Activated naive CD4-positive, alpha-beta T cell treated with anti-CD3 and anti-CD28 coated beads for 36 hours (primary cell): ENCODE results near the gene CTNNA2. TPM values are rescaled to one million over a fixed set of nuclear protein-coding genes. Genes with fewer than 3 reads are reported as not detected.

Source experiments
- CTCF ChIA-PET: fragments of 350-600 bp; sonication (Branson Sonifier 250); formaldehyde crosslinking; loops from one replicate; lab custom pipeline; 2021; ENCODE audit warnings: antibody characterized with exemption; lab: Charles Lee
- DNase-seq: peaks from one replicate; pipeline ENCODE4 v3.0.0-alpha.2; 2020
- H3K27ac Mint-ChIP-seq: one replicate; pipeline ENCODE4 v1.8.0; 2021; ENCODE audit warnings: mild to moderate bottlenecking, mixed read lengths
- H3K27me3 Mint-ChIP-seq: one replicate; pipeline ENCODE4 v1.8.0; 2021; ENCODE audit warnings: low read depth, mixed read lengths
- H3K36me3 Mint-ChIP-seq: one replicate; pipeline ENCODE4 v1.8.0; 2021; ENCODE audit warnings: low read depth, mixed read lengths
- H3K4me1 Mint-ChIP-seq: one replicate; pipeline ENCODE4 v1.8.0; 2021; ENCODE audit warnings: low read depth, mixed read lengths
- H3K4me3 Mint-ChIP-seq: one replicate; pipeline ENCODE4 v1.8.0; 2021; ENCODE audit warnings: mild to moderate bottlenecking, moderate library complexity, mixed read lengths
- H3K9me3 Mint-ChIP-seq: one replicate; pipeline ENCODE4 v1.8.0; 2021; ENCODE audit warnings: mixed read lengths
- intact Hi-C: fragments of 100-400 bp; cut with micrococcal nuclease; formaldehyde crosslinking; loops from one replicate; pipeline ENCODE4 v1.15.1; 2023
- total RNA-seq, 2 experiments: library from RNA; stranded (reverse); gene quantifications; one replicate each; pipeline ENCODE4 v1.2.3, GENCODE V29; 2021

Gene CTNNA2
- total RNA-seq, 2 experiments from 2014 or later, result not detected

DNA sequence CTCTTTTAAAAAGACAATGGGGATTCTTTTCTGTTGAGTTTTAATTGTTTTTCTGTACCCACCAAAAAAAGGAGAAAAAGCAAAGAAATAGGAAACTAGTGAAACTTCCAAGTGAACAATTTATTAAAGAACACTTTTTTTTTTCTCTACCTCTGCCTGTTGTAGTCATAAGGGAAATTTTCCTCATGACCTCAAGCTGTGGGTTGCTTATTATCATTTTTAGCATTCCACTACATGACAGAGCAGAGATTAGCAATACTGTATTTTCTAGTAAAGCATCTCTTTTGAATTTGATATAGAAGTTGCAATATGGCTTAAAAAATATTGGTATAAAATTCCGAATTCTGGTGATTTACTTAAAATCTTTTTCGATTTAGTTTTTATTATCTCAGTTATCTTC lies 879.6 kb downstream of the CTNNA2 start:
- CTCF ChIA-PET, result no interaction called here
- peaks cover 10% of the 10 kb centered on the region for H3K9me3 Mint-ChIP-seq
- intact Hi-C loops, result no loop called here
- no peaks in the 10 kb centered on the region for H3K36me3 Mint-ChIP-seq
- H3K4me1 Mint-ChIP-seq, result no peaks in the 10 kb centered on the region
- H3K27me3 Mint-ChIP-seq, result no peaks in the 10 kb centered on the region
- no peak overlapping the region for H3K27ac Mint-ChIP-seq
- no peak for DNase-seq
- H3K4me3 Mint-ChIP-seq, result no peak overlapping the region

DNA sequence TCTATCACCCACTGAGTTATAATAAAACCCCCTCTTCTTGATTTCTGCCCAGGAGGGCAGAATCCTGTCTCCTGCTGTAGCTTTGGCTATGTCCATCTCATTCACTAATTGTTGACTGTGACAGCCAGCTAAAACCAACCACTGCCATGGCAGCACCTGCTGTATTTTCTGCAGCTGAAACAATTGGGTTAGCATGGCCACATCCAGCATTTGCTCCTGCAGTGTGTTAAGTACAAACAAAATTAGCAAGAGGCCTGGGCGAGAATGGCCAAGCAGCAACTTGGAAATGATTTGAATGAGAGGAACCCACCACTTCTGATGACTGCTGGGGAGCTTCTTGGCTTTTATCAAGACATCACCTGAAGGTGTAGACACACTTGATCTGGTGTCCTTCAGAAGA lies 881.1 kb downstream of the CTNNA2 start:
- Mint-ChIP-seq H3K27ac (no peak overlapping the region), H3K27me3 (no peaks in the 10 kb centered on the region), H3K36me3 (no peaks in the 10 kb centered on the region), H3K4me1 (no peaks in the 10 kb centered on the region), H3K4me3 (no peak overlapping the region), H3K9me3 (peaks cover 12% of the 10 kb centered on the region)
- CTCF ChIA-PET, result interaction anchor here (1.6 kb wide), 1 partner anchor 35 kb away, joined by 3 read pairs; no protein-coding TSS in a partner anchor
- no peak for DNase-seq
- intact Hi-C loops, result no loop called here

DNA sequence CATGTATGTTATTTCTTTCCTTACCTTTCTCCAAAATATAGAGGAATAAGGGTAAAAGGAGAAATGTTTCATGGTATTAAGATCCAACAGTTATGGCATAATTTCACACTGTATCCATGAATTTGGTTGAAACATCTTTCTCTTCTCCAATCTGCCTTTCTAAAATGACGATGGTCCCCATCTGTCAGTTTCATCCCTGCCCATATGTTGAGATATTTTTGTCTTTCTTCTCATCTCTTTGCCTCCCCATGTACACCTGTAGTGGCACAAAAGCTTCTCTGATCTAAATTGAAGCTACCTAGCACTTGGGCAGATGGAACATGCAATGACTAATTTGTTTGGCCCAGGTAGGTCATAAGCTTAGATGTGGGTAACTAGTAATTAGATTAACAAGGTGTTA lies 882.4 kb downstream of the CTNNA2 start:
- no peaks in the 10 kb centered on the region for H3K4me1 Mint-ChIP-seq
- no peak overlapping the region for H3K27ac Mint-ChIP-seq
- CTCF ChIA-PET, result interaction anchor here (1.6 kb wide), 1 partner anchor 33 kb away, joined by 3 read pairs; no protein-coding TSS in a partner anchor
- intact Hi-C loops, result no loop called here
- no peak overlapping the region for H3K4me3 Mint-ChIP-seq
- peaks cover 12% of the 10 kb centered on the region for H3K9me3 Mint-ChIP-seq
- no peak for DNase-seq
- no peaks in the 10 kb centered on the region for H3K27me3 Mint-ChIP-seq
- H3K36me3 Mint-ChIP-seq, result no peaks in the 10 kb centered on the region

DNA sequence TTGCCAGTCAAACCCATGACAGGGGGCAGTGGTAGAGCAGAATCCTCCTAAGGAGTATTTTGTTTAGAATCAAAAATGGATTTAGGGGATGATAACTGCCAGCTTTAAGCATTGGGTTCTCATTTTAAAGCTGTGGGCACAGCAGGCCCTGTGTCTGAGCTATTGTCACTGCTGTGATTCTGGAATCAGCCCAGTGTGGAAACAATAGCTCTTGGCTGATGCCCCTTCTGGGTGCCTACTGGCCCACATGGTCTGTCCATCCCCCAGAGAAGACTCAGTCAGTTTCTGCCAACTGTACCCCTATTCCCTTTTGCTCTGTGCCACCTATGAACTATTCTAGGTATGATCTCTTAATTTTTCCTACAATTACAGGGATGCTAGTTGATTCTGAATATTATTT lies 883.4 kb downstream of the CTNNA2 start:
- peaks cover 17% of the 10 kb centered on the region for H3K9me3 Mint-ChIP-seq
- CTCF ChIA-PET, result no interaction called here

DNA sequence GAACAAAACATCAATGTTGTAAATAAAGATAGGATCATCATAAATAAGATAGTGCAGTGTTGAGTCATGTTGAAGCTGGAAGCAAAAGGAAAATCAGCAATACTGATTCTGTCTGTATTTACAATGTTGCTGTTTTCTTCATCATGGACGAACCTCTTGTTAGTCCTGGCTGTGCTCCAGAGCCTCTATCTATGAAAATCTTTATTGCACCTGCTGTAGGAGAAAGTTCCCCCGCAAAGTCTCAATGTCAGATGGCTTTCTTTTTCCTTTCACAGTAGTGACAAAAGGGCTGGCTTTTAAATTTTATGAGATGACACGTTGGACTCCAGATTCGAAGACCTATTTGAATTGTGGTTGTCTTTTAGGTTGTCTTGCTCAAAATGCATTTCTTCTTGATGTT lies 890.2 kb downstream of the CTNNA2 start:
- intact Hi-C loops, result no loop called here
- Mint-ChIP-seq H3K4me1 (no peaks in the 10 kb centered on the region), H3K36me3 (peaks cover 2% of the 10 kb centered on the region), H3K9me3 (peaks cover 7% of the 10 kb centered on the region), H3K27ac (no peak overlapping the region), H3K4me3 (no peak overlapping the region), H3K27me3 (no peaks in the 10 kb centered on the region)
- CTCF ChIA-PET, result no interaction called here
- no peak for DNase-seq

More for the DNA sequence above, 883.4 kb downstream of the CTNNA2 start:
- Mint-ChIP-seq H3K27me3 (no peaks in the 10 kb centered on the region), H3K4me3 (no peak overlapping the region), H3K27ac (no peak overlapping the region), H3K4me1 (no peaks in the 10 kb centered on the region), H3K36me3 (no peaks in the 10 kb centered on the region)
- intact Hi-C loops, result no loop called here
- no peak for DNase-seq

DNA sequence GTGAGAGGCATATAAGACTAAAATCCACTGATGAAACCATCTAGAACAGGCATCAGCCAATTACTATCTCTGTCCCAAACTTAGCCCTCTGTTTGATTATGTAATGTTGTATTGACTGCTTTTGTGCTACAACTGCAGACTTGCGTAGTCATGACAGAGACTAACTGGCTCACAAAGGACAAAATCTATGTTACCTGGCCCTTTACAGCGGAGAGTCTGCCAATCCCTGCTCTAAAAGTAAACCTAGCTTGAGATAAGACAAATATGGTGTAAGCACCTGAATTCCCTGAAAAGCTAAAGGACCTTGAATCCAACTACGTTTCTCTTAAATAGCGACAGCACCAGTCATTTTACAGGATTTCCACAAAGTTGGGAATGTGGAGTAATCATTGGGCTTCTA lies 894.5 kb downstream of the CTNNA2 start:
- CTCF ChIA-PET, result no interaction called here

DNA sequence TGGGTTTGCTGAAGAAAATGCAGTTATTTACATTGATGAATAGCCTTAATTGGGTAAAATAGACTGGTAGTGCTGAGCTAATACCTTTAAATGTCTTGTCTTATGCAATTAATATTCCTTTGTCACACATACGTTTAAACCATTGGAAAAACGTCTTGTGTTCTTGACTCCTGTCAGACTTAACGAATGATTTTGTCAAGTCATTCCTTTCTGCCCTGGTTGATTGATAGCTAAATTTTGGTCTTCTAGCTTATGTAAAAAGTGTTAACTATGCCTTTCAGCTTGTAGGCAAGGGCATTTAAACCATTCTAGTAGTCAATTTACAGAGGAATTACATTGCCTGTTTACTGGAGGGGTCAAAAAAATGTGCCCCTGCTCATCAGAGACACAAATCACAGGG lies 897.5 kb downstream of the CTNNA2 start:
- Mint-ChIP-seq H3K36me3 (no peaks in the 10 kb centered on the region), H3K9me3 (peaks cover 12% of the 10 kb centered on the region), H3K4me3 (no peak overlapping the region), H3K27me3 (no peaks in the 10 kb centered on the region), H3K27ac (no peak overlapping the region), H3K4me1 (no peaks in the 10 kb centered on the region)
- CTCF ChIA-PET, result interaction anchor here (0.7 kb wide), 1 partner anchor 1236 kb away, joined by 3 read pairs; no protein-coding TSS in a partner anchor
- intact Hi-C loops, result no loop called here
- DNase-seq, result no peak

More for the DNA sequence above, 894.5 kb downstream of the CTNNA2 start:
- Mint-ChIP-seq H3K27me3 (no peaks in the 10 kb centered on the region), H3K9me3 (no peaks in the 10 kb centered on the region), H3K27ac (no peak overlapping the region), H3K4me1 (no peaks in the 10 kb centered on the region), H3K4me3 (no peak overlapping the region), H3K36me3 (peaks cover 2% of the 10 kb centered on the region)
- DNase-seq, result no peak
- intact Hi-C loops, result no loop called here

DNA sequence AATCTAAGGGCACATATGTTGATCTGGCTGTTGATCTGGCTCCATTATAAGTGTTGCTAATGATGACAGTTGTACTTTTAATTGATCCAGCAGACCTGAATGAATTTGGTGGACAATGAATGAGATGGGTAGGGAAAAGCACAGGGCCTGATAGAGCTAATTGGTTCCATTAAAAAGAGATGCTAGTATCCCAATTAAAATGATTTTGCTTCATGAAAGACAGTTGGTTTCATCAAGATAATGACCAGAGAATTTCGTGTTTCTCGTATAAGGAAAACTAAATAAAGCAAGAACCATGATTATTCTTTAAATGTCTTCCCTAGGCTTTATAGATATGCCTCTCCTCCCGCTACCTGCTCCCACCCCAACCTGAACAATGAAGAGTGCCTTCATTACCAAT lies 900.3 kb downstream of the CTNNA2 start:
- Mint-ChIP-seq H3K27me3 (no peaks in the 10 kb centered on the region), H3K9me3 (peaks cover 17% of the 10 kb centered on the region), H3K36me3 (no peaks in the 10 kb centered on the region), H3K4me3 (no peak overlapping the region), H3K4me1 (no peaks in the 10 kb centered on the region), H3K27ac (no peak overlapping the region)
- no peak for DNase-seq
- intact Hi-C loops, result no loop called here
- CTCF ChIA-PET, result no interaction called here

DNA sequence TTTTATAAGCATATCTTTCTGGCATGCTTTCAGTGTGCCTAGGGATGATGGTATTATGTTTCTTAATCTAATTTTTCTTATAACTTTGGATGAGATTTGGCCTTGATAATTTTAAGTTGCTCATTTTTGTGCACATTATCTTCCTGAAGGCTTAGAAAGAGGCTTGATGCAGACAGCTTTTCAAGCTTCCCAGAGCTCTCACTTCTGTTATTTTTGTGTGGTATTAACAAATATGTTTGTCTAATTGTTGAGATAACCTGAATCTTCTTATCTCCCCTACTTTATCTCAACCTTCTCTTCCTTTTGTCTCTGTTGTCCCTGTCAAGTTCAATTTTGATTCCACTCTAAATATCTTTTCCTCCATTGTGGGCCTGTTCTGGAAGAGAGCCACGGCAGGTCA lies 904.9 kb downstream of the CTNNA2 start:
- Mint-ChIP-seq H3K4me3 (no peak overlapping the region), H3K9me3 (peaks cover 19% of the 10 kb centered on the region), H3K4me1 (no peaks in the 10 kb centered on the region), H3K36me3 (no peaks in the 10 kb centered on the region), H3K27ac (no peak overlapping the region), H3K27me3 (no peaks in the 10 kb centered on the region)
- intact Hi-C loops, result no loop called here
- CTCF ChIA-PET, result no interaction called here
- DNase-seq, result no peak

DNA sequence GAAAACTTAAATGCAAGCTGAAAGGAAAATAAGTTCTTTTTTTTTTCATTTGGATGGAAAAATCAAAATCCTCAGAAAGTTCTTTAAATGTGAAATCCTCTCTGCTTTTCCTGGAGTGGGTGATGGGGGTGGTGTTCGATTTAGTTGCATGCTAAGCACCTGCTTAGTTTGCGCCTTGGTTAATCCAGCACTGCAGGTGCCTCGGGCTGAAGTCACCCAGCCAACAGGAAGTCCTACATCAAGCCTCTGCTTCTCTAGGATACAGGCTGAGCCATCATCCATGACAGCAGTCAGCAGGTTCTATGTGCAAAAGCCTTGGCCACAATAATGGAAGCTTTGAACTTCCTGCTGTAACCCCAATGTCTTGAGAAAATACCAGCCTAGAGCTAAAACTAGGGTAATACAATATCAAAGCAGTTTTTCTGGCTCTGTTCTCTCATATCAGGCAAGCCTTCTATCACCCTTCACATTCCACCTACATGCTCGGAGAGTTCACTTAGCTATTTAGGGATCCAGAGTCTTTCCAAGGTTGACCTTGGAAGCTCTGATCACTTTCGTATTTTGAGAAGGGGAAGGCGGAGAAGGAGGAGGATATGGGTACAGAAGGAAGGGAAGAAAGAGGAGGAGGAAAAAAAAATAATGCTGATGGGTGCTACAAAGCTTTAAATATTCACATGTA lies 907.8 kb downstream of the CTNNA2 start:
- Mint-ChIP-seq H3K4me1 (no peaks in the 10 kb centered on the region), H3K36me3 (no peaks in the 10 kb centered on the region), H3K27ac (no peak overlapping the region), H3K9me3 (peaks cover 10% of the 10 kb centered on the region), H3K4me3 (no peak overlapping the region), H3K27me3 (no peaks in the 10 kb centered on the region)
- DNase-seq, result no peak
- CTCF ChIA-PET, result no interaction called here
- intact Hi-C loops, result no loop called here

DNA sequence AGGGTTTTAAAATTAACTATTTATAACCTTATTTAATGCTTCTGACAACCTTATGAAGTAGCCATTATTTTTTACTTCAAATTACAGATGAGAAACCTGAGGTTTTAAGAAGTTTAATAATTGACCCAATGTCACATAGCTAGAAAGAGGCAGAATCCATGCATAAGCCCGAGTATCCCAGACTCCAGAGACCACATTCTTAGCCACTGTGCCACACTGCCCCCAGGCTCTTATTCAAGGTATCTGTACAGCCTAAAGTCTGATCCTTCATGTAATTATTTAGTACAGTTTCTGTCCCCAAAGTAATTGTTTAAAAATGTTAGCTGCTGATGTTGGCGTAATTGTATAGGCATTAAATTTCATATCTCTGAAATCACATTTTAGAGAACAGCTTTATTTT lies 916.4 kb downstream of the CTNNA2 start:
- H3K4me1 Mint-ChIP-seq, result no peaks in the 10 kb centered on the region
- intact Hi-C loops, result no loop called here
- no peak for DNase-seq
- H3K27me3 Mint-ChIP-seq, result no peaks in the 10 kb centered on the region
- H3K9me3 Mint-ChIP-seq, result peaks cover 2% of the 10 kb centered on the region
- no peaks in the 10 kb centered on the region for H3K36me3 Mint-ChIP-seq
- CTCF ChIA-PET, result interaction anchor here (0.6 to 1.5 kb wide), 3 partner anchors 8 to 35 kb away, joined by 3 to 5 read pairs (median 3); no protein-coding TSS in a partner anchor
- H3K27ac Mint-ChIP-seq, result no peak overlapping the region
- H3K4me3 Mint-ChIP-seq, result no peak overlapping the region

DNA sequence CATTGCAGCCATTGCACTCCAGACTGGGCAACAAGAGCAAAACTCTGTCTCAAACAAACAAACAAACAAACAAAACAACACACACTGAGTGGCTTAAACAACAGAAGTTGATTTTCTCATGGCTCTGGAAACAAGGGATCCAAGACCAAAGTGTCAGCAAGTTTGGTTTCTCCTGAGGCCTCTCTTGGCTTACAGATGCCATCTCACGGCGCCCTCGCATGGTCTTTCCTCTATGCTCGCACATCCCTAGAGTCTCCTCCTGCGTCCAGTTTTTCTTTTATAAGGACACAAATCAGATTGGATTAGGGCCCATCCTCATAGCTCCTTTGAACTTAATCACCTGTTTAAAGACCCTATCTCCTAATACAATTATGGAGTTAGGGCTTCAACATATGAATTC lies 925.1 kb downstream of the CTNNA2 start:
- Mint-ChIP-seq H3K27me3 (no peaks in the 10 kb centered on the region), H3K4me1 (no peaks in the 10 kb centered on the region), H3K4me3 (no peak overlapping the region), H3K27ac (no peak overlapping the region), H3K36me3 (no peaks in the 10 kb centered on the region), H3K9me3 (no peaks in the 10 kb centered on the region)
- intact Hi-C loops, result no loop called here
- DNase-seq, result no peak
- CTCF ChIA-PET, result interaction anchor here (0.8 kb wide), 1 partner anchor 9 kb away, joined by 5 read pairs; no protein-coding TSS in a partner anchor

DNA sequence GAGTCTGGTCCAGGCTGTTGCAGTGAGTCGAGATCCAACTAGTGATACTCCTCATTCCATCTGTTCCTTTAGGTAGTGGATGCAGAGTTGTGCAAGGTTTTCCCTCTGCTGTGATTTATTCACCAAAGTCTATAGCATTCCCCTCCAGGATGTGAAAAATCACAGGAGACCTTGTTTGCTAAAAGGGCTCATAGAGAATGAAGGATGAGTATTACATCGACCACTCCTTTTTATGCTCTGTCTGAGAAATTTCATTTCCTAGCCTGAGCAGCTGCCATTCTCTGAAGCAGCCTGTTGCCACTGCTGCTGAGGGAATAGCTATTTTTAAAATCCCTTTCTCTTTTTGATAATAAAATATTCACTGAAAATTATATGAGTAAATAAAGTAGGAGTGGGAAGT lies 925.8 kb downstream of the CTNNA2 start:
- Mint-ChIP-seq H3K9me3 (no peaks in the 10 kb centered on the region), H3K27ac (no peak overlapping the region), H3K27me3 (no peaks in the 10 kb centered on the region), H3K4me1 (no peaks in the 10 kb centered on the region), H3K36me3 (no peaks in the 10 kb centered on the region), H3K4me3 (no peak overlapping the region)
- DNase-seq, result no peak
- CTCF ChIA-PET, result no interaction called here
- intact Hi-C loops, result no loop called here
